Measurements from ENCODE around the gene SEC24C.

Gene SEC24C

DNA sequence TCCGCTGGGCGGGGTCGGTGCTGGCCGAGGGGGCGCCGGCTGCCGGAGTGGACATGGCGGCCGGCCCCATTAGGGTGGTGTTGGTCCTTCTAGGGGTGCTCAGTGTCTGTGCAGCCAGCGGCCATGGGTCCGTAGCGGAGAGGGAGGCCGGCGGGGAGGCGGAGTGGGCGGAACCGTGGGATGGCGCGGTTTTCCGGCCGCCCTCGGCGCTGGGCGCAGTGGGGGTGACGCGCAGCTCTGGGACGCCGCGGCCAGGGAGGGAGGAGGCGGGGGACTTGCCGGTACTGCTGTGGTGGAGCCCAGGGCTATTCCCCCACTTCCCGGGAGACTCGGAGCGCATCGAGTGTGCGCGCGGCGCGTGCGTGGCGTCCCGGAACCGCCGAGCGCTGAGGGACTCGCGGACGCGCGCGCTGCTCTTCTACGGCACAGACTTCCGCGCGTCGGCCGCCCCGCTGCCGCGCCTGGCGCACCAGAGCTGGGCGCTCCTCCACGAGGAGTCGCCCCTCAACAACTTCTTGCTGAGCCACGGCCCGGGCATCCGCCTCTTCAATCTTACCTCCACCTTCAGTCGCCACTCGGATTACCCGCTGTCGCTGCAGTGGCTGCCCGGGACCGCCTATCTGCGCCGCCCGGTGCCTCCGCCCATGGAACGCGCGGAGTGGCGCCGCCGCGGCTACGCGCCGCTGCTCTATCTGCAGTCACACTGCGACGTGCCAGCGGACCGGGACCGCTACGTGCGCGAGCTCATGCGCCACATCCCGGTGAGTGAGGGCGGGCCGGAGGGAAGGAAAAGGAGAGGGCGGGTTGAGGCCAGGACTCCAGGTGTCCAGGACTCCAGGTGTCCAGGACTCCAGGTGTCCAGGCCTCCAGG, 28.3 kb downstream of the SEC24C start:
- H3K9ac ChIP-seq: peak overlapping the region; percentile 20
- peaks cover 7% of the 10 kb centered on the region for H3K79me2 ChIP-seq
- H3K36me3 ChIP-seq (ENCODE audit: control insufficient read depth, insufficient read depth, low read length): no peaks in the 10 kb centered on the region
- H3K27me3 ChIP-seq (ENCODE audit: control insufficient read depth, insufficient read depth, low read length): no peaks in the 10 kb centered on the region
- H3K4me1 ChIP-seq: peaks cover 3% of the 10 kb centered on the region
- H3K9me3 ChIP-seq (ENCODE audit: control insufficient read depth, low read length): no peaks in the 10 kb centered on the region
- peak; percentile 22 for TF ChIP-seq CTCF (IDR thresholded peaks at IDR 0.05)
- H2AFZ ChIP-seq: peak overlapping the region; percentile 93
- peak overlapping the region; percentile 87 for H3K4me2 ChIP-seq (ENCODE audit: low read length)
- peak overlapping the region; percentile 69 for H3K4me3 ChIP-seq (ENCODE audit: low read depth, low read length)
- peak overlapping the region; percentile 91 for H3K27ac ChIP-seq

DNA sequence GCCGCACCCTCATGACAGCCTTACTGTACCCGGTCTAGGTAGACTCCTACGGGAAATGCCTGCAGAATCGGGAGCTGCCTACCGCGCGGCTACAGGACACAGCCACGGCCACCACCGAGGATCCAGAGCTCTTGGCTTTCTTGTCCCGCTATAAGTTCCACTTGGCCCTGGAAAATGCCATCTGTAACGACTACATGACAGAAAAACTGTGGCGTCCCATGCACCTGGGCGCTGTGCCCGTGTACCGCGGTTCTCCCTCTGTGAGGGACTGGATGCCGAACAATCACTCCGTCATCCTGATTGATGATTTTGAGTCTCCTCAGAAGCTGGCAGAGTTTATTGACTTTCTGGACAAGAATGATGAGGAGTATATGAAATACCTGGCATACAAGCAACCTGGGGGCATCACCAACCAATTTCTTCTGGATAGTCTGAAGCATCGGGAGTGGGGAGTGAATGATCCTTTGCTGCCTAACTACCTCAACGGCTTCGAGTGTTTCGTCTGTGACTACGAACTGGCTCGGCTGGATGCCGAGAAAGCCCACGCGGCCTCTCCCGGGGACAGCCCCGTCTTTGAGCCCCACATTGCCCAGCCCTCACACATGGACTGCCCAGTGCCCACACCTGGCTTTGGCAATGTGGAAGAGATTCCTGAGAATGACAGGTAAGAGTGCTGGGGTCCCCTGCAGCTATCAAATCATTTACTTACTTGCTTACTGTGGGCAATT, 29.1 kb downstream of the SEC24C start:
- H3K4me1 ChIP-seq: peaks cover 3% of the 10 kb centered on the region
- peak overlapping the region; percentile 87 for H3K4me2 ChIP-seq (ENCODE audit: low read length)
- H3K36me3 ChIP-seq (ENCODE audit: control insufficient read depth, insufficient read depth, low read length): no peaks in the 10 kb centered on the region
- no peak for TF ChIP-seq CTCF (IDR thresholded peaks at IDR 0.05)
- H3K79me2 ChIP-seq: peaks cover 10% of the 10 kb centered on the region
- no peak overlapping the region for H3K9ac ChIP-seq
- H3K4me3 ChIP-seq (ENCODE audit: low read depth, low read length): peak overlapping the region; percentile 69
- H2AFZ ChIP-seq: peak overlapping the region; percentile 93
- no peaks in the 10 kb centered on the region for H3K9me3 ChIP-seq (ENCODE audit: control insufficient read depth, low read length)
- peak overlapping the region; percentile 91 for H3K27ac ChIP-seq
- no peaks in the 10 kb centered on the region for H3K27me3 ChIP-seq (ENCODE audit: control insufficient read depth, insufficient read depth, low read length)

- no peaks in the 10 kb centered on the region for H3K27me3 ChIP-seq (ENCODE audit: control insufficient read depth, insufficient read depth, low read length)
- H3K27ac ChIP-seq: no peak overlapping the region
- H3K9me3 ChIP-seq (ENCODE audit: control insufficient read depth, low read length): no peaks in the 10 kb centered on the region
- no peak overlapping the region for H3K4me3 ChIP-seq (ENCODE audit: low read depth, low read length)
- peaks cover 13% of the 10 kb centered on the region for H3K79me2 ChIP-seq
- no peaks in the 10 kb centered on the region for H3K36me3 ChIP-seq (ENCODE audit: control insufficient read depth, insufficient read depth, low read length)
- TF ChIP-seq CTCF (IDR thresholded peaks at IDR 0.05): no peak
- no peak overlapping the region for H3K4me2 ChIP-seq (ENCODE audit: low read length)
- H2AFZ ChIP-seq: no peak overlapping the region
- peaks cover 3% of the 10 kb centered on the region for H3K4me1 ChIP-seq
- no peak overlapping the region for H3K9ac ChIP-seq
Observed at GRCh38 chr10:73774637-73775036, 30.5 kb downstream of the SEC24C start.

- H3K9me3 ChIP-seq (ENCODE audit: control insufficient read depth, low read length): no peaks in the 10 kb centered on the region
- H3K4me2 ChIP-seq (ENCODE audit: low read length): no peak overlapping the region
- peaks cover 5% of the 10 kb centered on the region for H3K4me1 ChIP-seq
- no peak overlapping the region for H3K9ac ChIP-seq
- TF ChIP-seq CTCF (IDR thresholded peaks at IDR 0.05): no peak
- no peak overlapping the region for H3K27ac ChIP-seq
- H3K4me3 ChIP-seq (ENCODE audit: low read depth, low read length): no peak overlapping the region
- peaks cover 10% of the 10 kb centered on the region for H3K79me2 ChIP-seq
- no peak overlapping the region for H2AFZ ChIP-seq
- no peaks in the 10 kb centered on the region for H3K36me3 ChIP-seq (ENCODE audit: control insufficient read depth, insufficient read depth, low read length)
- no peaks in the 10 kb centered on the region for H3K27me3 ChIP-seq (ENCODE audit: control insufficient read depth, insufficient read depth, low read length)
Observed at GRCh38 chr10:73779018-73779417, 34.8 kb downstream of the SEC24C start.
